Stimulated activated CD4-positive, alpha-beta T cell treated with anti-CD3 and anti-CD28 coated beads, TNF-alpha, amount 100 ng/mL, for 48 hours (primary cell): ENCODE results near the gene RSPO4.

Experiments
- DNase-seq, 3 donors: peaks; one replicate each; pipeline ENCODE4 v3.0.0-alpha.2; 2020; ENCODE audit warnings: low read depth in 3 of 3

RSPO4 gene

DNA sequence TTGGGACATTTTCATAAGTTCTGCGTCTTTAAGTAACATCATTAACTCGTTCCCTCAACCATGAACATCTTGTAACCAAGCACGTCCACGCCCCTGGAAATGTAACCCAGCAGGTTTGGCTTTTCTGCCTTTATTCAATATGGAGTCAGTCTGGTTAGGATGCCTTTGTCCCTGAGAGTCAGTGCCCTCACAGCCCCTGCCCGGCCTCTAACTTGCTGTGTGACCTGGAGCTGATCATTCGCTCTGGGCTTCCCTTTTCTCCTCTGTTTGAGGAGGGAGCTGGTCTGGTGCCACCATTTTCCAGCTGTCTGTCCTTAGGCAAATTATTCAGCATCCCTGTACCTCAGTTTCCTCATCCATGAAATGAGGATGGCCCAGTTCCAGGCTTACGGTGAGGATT, 59.5 kb downstream of the RSPO4 start:
- DNase-seq, result no peak

GRCh38 chr20:940926-941325, 61.2 kb downstream of the RSPO4 start:
- no peak for DNase-seq

DNA sequence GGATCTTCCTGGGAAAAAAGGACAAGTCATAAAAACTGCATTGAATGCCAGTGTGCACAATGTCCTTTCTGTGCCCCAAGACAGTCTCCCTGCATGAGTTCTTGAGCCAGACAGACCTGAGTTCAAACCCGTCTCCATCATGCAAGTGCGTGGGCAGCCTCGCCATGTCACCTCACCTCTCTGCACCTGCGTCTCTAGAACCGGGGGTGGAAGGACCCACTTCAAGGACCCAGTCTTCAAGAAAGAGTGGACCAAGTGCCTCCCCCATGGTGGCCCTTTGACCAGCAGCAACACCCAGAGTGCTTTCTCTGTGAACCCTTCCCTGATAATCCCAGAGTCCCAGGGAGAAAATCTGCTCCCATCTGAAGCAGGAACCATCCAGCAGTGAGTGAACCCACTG, 62.5 kb downstream of the RSPO4 start:
- DNase-seq, result no peak

DNA sequence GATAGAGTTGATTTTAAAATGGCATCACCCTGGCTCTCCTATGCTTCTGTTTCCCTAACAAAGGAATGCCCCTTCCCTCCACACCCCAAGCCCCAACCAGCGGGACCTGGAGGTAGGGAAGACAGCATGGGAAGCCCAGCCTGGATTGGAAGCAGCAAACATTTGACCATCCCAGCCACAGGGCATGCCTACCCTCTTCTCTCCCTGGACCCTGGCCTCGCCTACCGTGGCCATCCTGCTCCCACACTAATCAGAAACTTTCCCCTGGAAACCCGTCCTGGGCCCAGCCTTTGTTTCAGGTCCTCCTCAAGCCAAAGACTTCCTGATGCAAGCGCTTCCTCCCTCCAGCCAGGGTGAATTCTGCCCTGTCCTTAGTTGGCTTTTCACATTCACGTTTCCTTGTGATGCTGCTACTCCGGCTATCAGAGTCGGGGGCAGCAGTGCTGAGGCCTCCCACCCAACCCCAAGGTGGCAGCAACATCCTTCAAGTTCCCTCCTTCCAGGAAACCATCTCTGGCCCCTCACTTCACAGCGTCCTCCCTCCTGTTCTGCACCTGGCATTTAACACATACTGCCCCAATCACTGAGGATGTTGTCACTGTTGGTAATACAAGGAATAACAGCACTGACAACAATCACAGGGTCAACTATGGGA, 67.8 kb downstream of the RSPO4 start:
- DNase-seq, result no peak

DNA sequence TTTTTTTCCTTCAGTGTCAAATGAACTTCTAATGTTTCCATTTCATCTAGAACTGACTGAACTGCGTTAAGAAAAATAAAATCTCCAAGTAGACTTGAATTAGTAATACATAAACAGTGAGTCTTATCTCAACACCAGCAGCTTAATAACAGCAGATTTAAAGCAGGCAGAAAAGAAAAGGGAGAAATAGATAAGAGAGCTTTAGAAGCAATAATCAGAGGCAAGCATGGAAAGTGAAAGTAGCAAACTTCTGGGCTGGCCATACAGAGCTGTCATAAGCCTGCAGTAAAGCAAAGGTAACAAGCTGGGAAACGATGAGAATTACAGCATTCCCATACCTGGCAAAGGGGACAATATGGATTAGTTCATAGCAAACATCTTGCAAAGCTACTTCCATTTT, 69.1 kb downstream of the RSPO4 start:
- no peak for DNase-seq

- DNase-seq, result no peak
Measured at GRCh38 chr20:931401-931800, 70.7 kb downstream of the RSPO4 start.

GRCh38 chr20:926670-927069, 75.4 kb downstream of the RSPO4 start:
- DNase-seq, result no peak

- DNase-seq, result no peak
Measured at GRCh38 chr20:925516-925915, 76.6 kb downstream of the RSPO4 start.

DNA sequence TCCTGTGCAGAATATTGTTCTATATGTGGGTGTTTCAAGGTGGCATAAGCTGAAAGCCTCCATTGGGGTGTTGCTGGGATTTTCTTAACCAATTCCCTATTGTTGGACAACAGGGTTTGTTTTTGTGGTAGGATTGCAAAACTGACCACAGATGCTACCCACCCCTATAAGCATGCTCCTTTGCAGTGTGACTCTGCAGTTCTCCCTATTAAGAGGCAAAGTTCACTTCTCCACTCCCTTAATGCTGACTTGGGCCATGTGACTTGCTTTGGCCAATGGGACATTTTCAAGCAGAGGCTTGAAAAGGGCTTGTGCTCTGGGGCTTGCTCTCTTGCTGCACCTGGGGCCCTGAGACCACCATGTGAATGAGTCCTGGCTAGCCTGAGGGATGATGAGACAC, 77.5 kb downstream of the RSPO4 start:
- DNase-seq, result no peak

DNA sequence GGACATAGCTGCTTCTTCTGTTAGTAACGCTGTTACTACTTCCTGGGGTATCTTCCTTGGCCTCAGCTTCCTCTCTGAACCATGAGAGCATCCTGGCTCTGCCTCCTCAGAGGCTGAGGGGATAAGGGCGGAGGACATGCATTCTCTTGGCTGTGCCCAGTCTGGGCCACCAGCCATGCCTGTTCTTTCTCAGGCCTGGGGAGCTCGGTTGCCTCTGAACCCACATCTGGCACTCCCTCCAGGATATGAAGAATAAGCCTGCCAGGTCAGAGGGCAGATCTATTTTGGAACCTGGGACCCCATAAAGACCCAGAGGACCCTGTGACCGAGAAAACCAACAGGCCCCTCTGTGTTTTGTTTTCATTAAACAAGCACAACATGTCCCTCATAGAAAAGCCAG, 79.3 kb downstream of the RSPO4 start:
- DNase-seq, result no peak

DNA sequence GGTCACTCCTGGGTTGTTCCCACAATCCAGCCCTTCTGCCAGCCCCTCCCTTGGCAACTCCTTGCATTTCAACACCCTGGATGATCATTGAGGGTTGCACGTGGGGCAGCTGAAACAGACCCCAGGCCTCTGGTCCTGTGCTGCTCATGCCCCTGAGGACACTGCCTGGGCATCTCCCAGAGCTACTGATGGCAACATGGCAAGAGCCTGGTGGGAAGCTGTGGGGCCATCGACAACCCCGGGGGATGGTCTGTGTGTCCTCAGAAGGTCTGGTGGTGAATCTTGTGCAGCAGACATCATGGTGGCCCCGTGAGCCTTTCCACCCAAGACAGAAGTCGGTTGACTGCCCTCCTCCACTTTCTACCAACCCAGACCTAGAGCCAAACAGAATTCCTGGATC, 81.0 kb downstream of the RSPO4 start:
- DNase-seq, result no peak

GRCh38 chr20:920311-920710, 81.8 kb downstream of the RSPO4 start:
- DNase-seq, result no peak

DNA sequence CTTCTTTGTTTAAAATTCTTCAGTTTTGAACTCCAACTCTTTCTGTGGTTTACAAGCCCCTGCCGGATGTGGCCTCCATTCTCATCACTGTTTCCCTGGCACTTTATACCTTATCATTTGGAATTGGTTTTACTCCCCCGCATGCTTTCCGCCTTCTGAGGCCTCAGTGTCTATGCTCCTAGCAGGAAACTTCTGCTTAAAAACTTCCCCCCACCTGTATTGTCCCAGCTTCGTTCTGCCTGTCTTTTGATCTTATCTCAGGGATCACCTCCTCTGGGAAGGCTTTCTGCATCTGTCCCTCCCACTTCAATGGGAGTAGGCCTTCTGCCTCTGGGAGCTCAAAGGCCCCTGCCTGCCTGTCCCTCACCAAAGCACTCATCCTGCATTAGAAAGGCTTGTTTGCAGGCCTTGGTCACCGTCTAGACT, 82.6 kb downstream of the RSPO4 start:
- no peak for DNase-seq

DNA sequence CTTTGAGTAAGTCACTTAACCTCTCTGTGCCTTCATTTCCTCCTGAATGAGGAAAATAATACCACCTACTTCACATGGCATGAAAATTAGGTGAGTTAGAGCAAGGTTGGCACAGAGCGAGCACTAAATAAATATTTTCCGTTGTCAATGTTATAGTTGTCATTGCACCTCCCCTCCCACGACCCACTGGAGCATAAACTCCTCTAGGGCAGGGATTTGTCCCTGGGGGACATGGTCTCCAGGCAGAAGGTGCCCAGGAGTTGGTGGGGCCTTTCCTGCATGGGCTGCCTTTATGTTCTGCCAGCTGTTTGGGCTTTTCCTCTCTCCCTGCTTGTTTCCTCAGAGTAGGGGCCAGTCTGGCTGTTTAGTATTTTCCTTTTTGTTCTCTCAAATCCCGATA, 84.7 kb downstream of the RSPO4 start:
- no peak for DNase-seq

GRCh38 chr20:916825-917224, 85.3 kb downstream of the RSPO4 start:
- no peak for DNase-seq

DNA sequence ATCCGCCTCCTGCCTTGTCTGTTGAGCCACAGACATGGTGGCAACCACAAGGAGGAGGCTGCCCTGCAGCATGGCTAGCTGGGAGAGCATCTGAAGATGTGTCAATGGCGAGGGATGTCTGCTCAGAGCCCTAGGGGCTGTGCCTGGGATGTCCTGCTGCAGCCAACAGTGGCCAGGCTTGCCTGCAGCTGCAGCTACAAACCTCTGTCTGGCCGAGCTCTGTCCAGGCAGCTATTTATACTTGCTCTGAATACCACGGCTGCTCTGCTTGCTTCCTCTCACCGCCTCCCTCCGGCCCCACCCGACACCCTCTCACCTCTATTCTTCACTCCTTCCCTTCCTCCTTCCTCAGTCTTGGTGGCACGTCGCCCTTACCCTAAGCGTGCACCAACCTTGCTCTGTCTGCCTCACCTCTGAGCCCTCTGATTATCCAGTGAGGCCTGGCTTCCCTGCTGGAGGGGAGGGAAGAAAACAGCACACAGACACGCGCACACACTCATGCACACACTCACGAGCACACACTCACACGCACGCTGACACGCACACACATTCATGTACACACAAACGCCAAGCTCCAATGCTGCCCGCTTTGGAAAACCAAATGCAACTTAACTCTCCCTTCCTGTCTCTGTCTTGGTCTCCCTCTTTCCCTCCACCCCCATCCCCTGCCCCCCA, 85.8 kb downstream of the RSPO4 start, which contains the start of gene ANGPT4:
Gene ANGPT4, minus strand, starts transcription at position 210 of the 675 bp plus-strand sequence. Its CDS starts 120 bp downstream, at position 90.
- no peak for DNase-seq

- DNase-seq, result no peak
Measured at GRCh38 chr20:914727-915498, 87.2 kb downstream of the RSPO4 start.

GRCh38 chr20:913306-913849, 88.7 kb downstream of the RSPO4 start:
- no peak for DNase-seq

GRCh38 chr20:911882-912600, 90.1 kb downstream of the RSPO4 start:
- no peak for DNase-seq

- no peak for DNase-seq
Measured at GRCh38 chr20:910870-911770, 91.0 kb downstream of the RSPO4 start.
